AG09309 (cell line): Measurements from ENCODE around the gene VAMP3.
A peak's percentile ranks its signal among the peaks of the same experiment; 100 is the strongest.

ENCODE experiments used
- DNase-seq: peaks from one replicate; pipeline ENCODE4 v3.0.0-alpha.2; 2010; ENCODE audit warnings: low read depth
- H3K4me3 ChIP-seq: 2 replicates; pipeline ENCODE4 v1.5.1; 2011; ENCODE audit warnings: mild to moderate bottlenecking, low read depth, low read length, moderate library complexity; ENCODE audit not compliant: control insufficient read depth
- CTCF ChIP-seq: IDR thresholded peaks from 2 replicates; pipeline ENCODE4 v1.5.1; 2011; ENCODE audit warnings: mild to moderate bottlenecking, low read depth, low read length, inconsistent platforms; ENCODE audit not compliant: insufficient read depth, control insufficient read depth; ENCODE audit errors: missing control alignments

VAMP3 gene

GRCh38 chr1:7805460-7805859 lies 34.4 kb downstream of the VAMP3 start:
- no peak for DNase-seq
- no peak for TF ChIP-seq CTCF
- no peak overlapping the region for H3K4me3 ChIP-seq

GRCh38 chr1:7808253-7808844 lies 37.3 kb downstream of the VAMP3 start:
- TF ChIP-seq CTCF, result peak; percentile 47

GRCh38 chr1:7809742-7810141 lies 38.6 kb downstream of the VAMP3 start:
- H3K4me3 ChIP-seq, result no peak overlapping the region
- no peak for DNase-seq
- TF ChIP-seq CTCF, result no peak

More at GRCh38 chr1:7808253-7808844, 37.3 kb downstream of the VAMP3 start:
- no peak overlapping the region for H3K4me3 ChIP-seq
- DNase-seq, result peak; percentile 11

GRCh38 chr1:7810395-7810794 lies 39.3 kb downstream of the VAMP3 start:
- TF ChIP-seq CTCF, result no peak
- peak; percentile 35 for DNase-seq
- no peak overlapping the region for H3K4me3 ChIP-seq

GRCh38 chr1:7811476-7811875 lies 40.4 kb downstream of the VAMP3 start:
- H3K4me3 ChIP-seq, result no peak overlapping the region
- no peak for TF ChIP-seq CTCF
- DNase-seq, result no peak

GRCh38 chr1:7813677-7814373 lies 42.7 kb downstream of the VAMP3 start:
- no peak overlapping the region for H3K4me3 ChIP-seq
- no peak for TF ChIP-seq CTCF
- no peak for DNase-seq
